GM18861 (cell line): ENCODE results near the gene PPP2R5C.
A peak's percentile ranks its signal among the peaks of the same experiment; 100 is the strongest.
"Not testable (repeated sequence)": the region's sequence is repeated elsewhere in the genome, so short reads cannot be mapped to it uniquely, and the experiment has no call there.

Experiments used
- ATAC-seq: cut with Tn5 transposase; IDR thresholded peaks from one replicate; pipeline ENCODE4 v1.9.1; 2021; ENCODE audit not compliant: unreplicated experiment

PPP2R5C gene

DNA sequence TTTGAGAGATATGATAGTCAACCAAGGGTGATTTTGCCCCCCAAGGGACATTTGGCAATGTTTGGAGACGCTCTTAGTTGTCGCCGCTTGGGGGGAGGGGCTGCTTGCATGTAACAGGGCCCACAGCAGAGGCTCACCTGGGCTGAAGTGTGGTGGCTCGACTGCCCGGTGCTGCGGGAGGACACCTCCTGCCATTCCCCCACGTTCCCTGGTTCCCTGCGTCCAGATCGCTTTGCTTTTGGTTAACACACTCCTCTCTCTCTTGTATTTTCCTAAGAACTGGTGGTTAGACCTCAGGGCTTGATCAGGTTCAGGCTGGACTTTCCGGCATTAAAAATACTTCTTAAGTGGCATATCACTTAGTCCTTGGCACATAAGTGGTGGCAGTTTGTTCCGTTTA lies 18.9 kb downstream of the PPP2R5C start:
- ATAC-seq, result no peak

DNA sequence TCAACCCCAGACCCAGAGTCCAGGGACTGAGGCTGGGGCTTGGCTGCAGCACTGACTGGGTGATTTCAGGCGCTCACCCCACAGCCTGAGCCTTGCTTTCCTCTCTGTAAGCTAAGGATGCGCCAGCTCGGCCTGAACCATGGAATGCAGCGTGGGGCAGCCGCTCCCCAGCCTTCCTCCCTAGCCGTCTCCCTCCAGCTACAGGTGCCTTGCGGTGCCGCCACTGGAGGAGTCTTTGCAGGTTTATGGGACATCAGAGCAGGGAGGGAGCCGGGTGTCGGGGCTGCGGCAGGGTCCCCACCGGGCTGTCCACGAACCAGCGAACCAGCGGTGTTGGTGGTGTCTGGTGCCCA lies 19.4 kb downstream of the PPP2R5C start:
- ATAC-seq, result no peak

DNA sequence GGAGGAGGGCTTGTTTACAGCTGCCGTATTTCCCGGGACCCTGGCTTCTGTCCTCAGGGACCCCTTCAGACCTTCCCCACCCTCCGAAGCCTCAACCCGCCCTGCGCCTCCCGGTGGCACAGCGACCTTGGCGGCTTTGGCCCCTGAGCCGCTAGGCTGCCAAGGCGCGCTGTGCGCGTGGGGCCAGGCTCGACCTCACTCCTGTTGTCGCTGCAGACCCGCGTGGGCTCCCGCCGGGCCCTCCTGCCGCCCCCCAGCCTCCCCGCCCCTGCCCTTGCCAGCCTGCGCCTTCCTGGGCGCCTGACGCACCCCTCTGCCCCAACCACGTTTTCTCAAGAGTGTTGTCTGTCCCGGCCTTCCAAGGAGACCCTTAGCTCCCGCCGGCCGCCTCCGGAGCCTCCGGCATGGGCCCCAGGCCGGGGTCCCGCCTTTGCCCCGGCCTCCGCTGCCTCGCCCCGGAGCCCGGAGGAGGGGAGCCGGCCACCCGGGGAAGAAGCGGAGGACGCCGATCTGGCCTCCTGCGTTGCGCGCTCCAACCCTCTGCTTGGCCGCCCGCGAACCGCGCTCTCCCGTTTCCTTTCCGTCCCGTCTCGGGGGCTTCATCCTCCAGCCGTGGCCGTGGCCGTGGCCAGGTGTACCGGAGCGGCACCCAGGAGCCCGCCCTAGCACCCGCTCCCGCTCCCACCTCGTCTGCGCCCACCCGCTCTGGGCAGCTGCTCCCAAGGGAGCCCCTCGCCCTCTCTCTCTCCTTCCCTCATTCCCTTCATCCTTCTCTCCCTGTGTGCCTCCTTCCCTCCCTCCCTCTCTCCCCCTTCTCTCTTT lies 19.9 kb downstream of the PPP2R5C start:
- ATAC-seq, result no peak

DNA sequence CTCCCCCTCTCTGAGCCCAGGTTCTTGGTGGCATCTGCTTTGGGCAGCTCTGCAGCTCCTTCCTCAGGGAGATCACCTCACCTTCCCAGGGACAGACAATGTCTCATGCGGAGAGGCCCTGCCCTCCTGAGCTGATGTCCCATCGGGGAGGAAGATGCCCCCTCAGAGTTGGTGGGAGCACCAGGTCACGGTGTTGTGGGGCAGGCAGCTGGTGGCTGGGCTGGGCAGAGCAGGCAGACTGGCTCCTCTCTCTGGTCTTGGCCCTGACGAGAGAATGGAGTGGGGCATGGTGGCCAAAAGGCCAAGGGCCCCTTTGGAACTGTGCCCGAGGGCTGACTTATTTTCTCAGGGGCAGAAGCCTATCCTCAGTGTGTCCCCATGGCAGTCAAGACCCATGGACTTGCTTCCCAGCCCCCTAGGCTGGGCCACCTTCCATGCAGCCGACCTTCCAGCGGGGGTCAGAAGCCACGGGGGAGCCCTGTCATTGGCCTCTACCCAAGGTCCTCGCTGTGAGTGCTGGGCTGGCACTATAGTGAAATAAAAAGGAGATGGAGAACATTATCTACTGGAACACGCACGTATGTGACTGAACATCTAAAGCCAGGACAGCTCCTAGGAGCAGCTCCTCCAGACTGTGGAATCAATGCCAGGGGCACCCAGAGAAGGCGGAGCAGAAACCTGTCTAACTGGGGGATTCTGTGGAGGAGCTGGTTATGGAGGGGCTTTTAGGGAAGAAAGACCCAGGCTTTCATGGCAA lies 21.9 kb downstream of the PPP2R5C start:
- ATAC-seq, result no peak

DNA sequence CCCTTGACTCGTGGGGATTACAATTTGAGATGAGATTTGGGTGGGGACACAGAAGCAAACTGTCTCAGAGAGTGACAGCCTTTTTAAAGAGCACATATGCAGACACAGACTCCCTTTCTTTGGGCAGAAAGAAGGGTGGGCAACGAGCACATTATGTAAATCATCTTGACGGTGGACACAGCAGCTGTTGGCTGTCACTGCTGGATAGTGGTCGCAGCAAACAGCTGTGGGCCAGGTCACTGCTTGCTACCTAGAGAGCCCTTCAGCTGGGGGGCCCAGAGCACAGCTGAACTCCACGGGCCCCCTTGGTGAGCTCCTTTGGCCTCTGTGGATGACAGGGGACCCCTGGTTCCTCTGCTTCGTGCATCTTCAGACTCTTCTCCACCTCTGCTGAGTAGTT lies 23.1 kb downstream of the PPP2R5C start:
- ATAC-seq, result no peak

DNA sequence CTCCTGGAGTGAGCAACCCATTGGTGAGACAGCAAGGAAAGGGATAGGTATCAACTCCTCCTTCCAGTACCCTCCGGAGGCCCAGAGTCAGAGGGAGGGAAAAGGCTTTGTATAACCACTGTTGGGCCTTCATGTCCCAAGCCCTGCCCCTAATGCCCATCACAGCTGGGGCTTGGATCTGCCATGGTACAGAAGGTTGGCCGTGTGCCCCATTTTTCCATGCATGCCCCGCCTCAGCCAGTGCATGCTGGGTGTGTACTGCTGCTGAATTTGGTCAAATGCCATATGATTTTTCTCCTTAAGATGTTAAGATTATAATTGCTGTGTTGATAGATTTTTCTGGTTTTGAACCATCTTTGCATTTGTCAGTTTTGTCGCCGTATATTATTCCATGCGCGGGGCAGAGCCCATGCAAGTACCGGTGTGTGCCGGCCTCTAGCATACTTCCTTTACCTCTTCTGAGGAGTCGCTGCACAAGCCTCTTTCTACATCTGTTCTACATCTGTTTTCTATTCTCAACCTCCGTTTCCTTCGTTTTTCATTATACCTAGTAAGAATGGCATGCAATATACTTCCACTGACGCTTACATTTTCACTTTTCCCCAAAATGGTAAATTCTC lies 26.6 kb downstream of the PPP2R5C start:
- no peak for ATAC-seq

DNA sequence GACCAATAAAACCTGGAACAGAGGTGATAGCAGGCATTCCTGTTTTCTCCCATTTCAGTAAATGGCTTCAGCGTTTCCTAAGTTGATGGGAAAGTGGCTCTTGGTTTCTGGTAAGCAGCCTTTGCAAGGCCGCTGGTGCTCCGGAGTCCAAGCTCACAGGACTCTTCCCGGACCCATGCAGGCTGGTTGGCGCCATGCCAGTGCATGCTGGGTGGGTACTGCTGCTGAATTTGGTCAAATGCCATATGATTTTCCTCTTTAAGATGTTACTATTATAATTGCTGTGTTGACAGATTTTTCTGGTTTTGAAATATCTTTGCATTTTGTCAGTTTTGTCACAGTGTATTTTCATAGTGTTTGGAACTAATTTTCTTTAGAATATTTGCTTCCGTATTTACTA lies 27.7 kb downstream of the PPP2R5C start:
- ATAC-seq, result no peak

DNA sequence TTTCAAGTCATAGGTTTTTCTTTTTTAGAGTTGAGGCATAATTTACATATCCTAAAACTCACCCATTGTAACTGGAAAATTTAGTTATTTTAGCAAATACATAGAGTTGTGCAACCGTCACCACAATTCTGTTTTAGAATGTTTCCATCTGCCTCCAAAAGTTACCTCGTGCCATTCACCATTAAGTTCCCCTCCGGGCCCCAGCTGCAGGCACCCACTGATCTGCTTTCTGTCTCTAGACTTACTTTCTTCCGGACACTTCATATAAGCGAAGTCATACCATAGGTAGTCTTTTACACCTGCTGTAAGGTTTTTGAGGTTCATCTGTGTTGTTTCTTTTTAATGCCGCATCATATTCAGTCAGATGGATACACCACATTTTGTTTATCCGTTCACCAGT lies 28.7 kb downstream of the PPP2R5C start:
- ATAC-seq, result no peak

DNA sequence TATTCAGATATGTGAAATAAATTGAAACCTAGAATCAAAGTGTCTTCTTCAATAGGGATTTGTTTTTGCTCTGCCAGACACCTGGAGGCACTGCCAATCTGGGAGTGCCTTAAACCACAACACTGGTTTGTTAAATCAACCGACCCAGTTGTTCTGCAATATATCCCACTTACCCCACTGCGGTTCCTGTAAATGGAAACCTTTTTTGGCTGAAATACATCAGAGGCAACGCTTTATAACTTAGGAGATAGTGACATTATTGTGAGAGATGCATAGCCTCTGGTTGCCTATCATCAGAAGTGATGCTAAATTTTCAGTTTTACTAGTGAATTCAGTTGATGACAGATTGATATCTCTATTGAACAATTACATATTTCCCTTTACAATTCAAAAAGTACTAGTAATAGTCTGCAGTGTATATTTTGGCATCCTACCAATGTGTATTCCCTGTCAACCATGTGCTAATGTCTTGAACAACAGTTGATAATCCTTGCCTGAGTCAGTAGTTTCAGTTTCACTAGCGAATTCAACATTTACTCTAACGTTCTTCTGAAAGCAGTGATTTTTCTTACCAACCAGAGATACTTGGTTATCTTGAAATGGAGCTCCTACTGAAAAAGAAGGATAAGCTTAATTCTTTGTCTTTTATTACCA lies 30.5 kb downstream of the PPP2R5C start:
- ATAC-seq, result no peak

DNA sequence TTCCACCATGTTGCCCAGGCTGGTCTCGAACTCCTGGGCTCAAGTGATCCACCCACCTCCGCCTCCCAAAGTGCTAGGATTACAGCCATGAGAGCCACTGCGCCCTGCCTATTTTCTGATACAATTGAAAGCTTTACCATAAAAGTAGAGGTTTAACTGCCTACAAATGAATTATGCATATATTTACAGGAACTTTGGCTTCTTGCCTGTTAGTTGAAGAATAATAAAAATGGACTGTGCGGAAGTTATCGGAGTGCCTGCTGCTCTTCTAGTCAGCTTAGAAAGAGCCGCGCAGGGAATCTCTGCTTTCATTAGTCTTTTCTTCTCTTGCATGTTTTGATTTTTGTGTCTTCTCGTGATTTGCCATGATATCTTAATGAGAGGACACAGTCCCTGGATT lies 34.5 kb downstream of the PPP2R5C start:
- ATAC-seq, result no peak

DNA sequence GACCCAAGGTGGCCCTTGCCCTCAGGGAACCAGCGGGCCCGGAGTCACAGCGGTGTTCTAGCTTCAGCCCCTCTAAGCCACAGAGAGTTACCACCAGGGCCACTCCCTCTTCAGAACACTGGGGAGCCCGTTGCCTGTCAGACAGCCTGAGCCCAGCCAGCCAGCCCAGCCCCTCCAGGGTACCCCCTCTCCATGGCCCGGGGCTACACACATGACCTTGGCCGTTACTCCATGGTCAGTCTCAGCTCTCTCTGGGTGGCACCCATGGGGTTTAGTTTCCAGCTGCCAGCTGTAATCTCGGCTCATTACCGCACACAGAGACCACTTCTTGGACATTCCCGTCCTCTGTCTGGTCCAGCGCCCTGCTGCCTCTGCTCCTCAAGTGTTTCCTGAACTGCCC lies 35.0 kb downstream of the PPP2R5C start:
- ATAC-seq, result no peak

DNA sequence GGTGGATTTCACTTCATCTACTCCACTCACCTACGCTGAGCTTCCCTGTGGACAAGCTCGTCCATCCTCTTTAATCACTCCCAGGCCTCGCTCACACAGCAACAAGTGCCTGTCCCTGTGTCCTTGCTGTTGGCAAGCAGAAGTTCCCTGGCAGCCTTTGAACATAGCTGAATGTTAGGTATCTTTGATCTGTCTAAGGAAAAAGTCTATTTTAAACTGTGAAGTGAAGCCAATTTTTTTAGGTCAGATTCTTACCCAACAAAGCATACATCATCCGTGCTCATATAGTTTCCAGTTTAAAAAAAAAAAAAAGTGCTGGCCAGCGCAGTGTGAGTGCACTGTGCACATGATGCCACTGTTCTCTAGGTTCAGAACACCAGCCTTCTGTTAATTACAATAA lies 36.3 kb downstream of the PPP2R5C start:
- no peak for ATAC-seq

DNA sequence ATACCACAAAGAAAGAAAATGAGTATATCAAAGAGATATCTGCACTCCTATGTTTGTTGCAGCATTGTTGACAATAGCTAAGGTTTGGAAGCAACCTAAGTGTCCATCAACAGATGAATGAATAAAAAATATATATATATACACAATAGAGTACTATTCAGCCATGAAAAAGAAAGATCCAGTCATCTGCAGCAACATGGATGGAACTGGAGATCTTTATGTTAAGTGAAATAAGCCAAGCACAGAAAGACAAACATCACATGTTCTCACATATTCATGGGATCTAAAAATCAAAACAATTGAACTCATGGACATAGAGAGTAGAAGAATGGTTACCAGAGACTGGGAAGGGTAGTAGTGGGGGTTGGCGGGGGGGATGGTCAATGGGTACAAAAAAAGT lies 42.9 kb downstream of the PPP2R5C start:
- not testable (repeated sequence) for ATAC-seq

DNA sequence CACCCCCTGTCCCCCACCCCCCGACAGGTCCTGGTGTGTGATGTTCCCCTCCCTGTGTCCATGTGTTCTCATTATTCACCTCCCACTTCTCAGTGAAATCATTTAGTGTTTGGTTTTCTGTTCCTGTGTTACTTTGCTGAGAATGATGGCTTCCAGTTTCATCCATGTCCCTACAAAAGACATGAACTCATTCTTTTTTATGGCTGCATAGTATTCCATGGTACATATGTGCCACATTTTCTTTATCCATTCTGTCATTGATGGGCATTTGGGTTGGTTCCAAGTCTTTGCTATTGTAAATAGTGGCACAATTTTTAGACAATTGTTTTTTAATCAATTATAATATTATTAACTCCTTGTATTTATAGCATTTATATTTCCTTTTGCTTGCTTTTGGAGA lies 44.7 kb downstream of the PPP2R5C start:
- ATAC-seq, result not testable (repeated sequence)

DNA sequence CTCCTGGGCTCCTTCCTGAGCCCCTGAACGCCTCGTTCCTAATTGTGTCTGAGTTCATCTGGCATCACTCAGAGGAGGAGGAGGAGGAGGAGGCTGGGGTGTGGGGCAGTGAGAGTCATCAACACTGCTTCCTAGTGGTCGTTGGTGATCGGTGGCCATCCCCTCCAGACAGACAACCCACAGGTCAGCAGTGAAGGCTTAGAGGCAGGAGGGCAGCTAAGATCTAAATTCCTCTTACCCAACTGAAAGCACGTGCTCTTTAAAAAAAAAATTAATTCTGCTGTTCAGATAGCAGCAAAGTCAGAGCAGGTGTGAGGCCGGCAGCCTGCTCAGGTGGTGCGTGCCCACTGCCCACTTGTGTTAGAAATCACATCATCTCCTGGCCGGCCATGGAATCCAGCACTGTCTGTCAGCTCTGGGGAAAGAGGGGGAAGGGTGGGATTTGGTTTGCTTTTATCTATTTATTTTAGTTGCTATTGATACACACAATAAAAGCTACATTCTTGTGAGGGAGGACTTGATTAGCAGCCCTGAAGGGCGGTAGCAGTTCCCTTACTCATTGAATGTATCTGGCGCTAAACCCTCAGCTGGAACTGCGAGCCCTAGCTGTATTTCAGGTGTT lies 46.6 kb downstream of the PPP2R5C start:
- no peak for ATAC-seq

DNA sequence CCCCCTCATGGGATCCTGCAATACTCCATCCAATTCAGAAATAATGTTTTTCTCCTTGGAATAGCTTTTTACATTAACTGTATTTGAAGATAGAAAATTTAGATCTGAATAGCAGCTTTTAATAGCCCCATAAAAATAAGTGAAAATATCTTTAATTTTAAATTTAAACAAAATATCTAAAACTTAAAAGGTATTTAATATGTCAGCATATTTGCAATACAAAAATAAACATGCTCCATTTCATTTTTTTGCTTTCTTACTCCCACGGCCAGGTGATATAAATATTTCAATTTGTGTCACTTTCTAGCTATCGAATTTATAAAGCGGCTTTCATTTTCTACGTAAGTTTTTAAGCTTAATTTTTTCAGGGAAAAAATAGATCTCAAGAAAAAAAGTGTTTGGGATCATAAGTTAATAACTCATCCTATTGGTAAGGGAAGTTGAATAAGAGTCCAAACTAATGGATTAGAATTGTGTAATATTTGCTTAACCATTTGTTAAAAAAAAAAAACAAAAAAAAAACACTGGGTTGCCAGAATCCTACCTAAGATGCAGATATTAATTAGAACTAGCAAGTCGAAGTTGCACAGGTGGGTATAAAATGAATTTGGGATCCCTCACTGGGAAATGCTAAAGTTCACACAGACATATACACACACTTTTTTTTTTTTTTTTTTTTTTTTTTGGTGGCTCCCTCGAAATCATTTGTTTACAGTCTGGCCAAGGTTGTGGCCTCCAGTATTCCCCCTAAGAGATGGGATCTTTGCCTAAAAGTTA lies 47.6 kb downstream of the PPP2R5C start:
- ATAC-seq, result no peak

DNA sequence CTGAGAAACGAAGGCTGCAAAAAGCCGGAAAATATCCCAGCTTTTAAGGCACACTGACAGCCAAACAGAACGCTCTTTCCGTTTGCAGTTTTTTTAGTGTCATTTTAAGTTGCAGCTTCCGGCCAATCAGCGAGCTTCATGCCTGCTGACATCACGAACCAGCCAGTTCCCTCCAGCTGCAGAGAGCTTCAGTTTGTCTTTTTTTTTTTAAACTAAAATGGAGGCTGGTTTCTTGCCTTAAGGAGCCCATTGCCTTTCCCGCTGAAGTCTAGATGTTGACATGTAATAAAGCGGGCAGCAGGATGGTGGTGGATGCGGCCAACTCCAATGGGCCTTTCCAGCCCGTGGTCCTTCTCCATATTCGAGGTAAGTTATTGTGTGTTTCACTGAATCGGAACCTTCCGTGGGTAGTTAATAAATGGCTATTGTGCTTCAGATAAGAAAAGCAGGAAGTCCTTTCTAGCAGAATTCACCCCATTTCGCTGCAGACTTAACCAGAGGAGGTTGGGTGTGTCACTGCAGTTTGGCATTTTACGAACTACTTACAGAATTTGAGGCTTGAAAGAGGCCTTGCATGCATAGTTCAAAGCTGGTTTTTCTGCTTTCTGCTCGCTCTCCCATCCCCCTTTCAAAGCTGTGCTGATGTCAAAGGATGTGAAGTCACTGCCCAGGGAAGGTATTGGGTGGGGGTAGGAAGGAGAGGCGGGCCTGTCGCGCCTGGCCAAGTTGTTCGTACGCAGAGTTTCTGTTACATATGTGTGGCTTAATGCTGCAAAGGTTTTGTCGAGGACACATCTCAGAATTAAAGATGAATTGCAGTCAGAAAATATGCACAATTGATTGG lies 48.4 kb downstream of the PPP2R5C start:
- ATAC-seq, result peak; percentile 63

DNA sequence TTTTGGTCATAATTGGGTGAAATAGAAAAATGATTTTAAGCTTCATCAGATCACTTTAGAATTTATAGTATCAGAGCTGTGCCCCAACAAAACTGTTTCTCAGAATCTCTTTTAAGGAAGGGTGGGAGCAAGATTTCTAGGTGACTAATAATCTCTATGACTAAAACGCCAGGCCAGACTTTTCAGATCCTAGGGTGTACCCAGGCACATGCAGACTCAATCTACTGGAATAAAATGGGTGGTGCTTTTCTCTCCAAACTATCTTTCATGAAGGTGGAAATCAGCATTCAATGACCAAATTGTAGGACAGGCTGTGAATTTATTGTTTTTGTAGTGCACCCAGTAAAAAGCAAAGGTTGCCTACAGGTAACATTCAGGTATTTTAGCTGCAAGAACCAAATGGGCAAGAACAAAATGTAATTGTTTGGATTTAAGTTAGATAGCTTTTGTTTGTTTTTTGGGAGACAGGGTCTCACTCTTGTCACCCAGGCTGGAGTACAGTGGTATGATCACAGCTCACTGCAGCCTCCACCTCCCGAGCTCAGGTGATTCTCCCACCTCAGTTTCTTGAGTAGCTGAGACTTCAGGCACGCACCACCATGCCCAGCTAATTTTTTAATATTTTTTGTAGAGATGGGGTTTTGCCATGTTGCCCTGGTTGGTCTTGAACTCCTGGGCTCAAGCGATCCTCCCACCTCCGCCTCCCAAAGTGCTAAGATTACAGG lies 49.5 kb downstream of the PPP2R5C start:
- no peak for ATAC-seq

DNA sequence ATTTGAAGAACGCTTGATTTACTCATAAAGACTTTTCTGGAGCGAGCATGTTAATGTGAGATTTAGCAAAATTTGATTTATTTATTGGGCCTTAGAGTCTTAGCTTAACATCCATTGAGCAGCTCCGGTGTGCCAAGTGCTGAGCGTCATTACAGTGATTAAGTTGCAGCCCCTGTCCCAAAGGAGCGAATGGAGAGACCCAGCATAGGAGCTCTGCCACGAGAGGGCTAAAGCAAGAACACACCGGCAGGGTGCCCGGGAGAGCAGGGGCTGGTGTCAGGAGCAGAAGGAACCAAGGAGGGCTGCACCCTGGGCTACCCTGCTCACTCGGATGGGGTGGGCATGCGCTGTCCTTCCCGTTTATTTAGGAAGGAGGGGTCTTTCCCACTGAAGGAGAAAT lies 50.6 kb downstream of the PPP2R5C start:
- no peak for ATAC-seq
